ENCODE results near the gene ASCC1.

Gene ASCC1

GRCh38 chr10:72067463-72068125 is 148.5 kb downstream of the ASCC1 start:
- no peak for DNase-seq (ENCODE audit: low read depth in 2 of 2)

- DNase-seq (ENCODE audit: low read depth in 2 of 2): no peak
Measured at GRCh38 chr10:72066318-72067284, 149.5 kb downstream of the ASCC1 start.

GRCh38 chr10:72065439-72066025 is 150.5 kb downstream of the ASCC1 start:
- DNase-seq (ENCODE audit: low read depth in 2 of 2): no peak

GRCh38 chr10:72063703-72064391 is 152.2 kb downstream of the ASCC1 start:
- DNase-seq (ENCODE audit: low read depth in 2 of 2): no peak

- no peak for DNase-seq (ENCODE audit: low read depth in 2 of 2)
Measured at GRCh38 chr10:72062832-72063702, 153.0 kb downstream of the ASCC1 start.

- DNase-seq (ENCODE audit: low read depth in 2 of 2): no peak
Measured at GRCh38 chr10:72062382-72062781, 153.7 kb downstream of the ASCC1 start.

- DNase-seq (ENCODE audit: low read depth in 2 of 2): no peak
Measured at GRCh38 chr10:72061930-72062329, 154.1 kb downstream of the ASCC1 start.

- no peak for DNase-seq (ENCODE audit: low read depth in 2 of 2)
Measured at GRCh38 chr10:72061491-72061890, 154.6 kb downstream of the ASCC1 start.

- no peak for DNase-seq (ENCODE audit: low read depth in 2 of 2)
Measured at GRCh38 chr10:72059843-72060822, 155.9 kb downstream of the ASCC1 start.

GRCh38 chr10:72058989-72059842 is 156.9 kb downstream of the ASCC1 start:
- DNase-seq (ENCODE audit: low read depth in 2 of 2): peak; percentile 46 to 48

GRCh38 chr10:72058347-72058898 is 157.7 kb downstream of the ASCC1 start:
- no peak for DNase-seq (ENCODE audit: low read depth in 2 of 2)

GRCh38 chr10:72056932-72057751 is 158.9 kb downstream of the ASCC1 start:
- no peak for DNase-seq (ENCODE audit: low read depth in 2 of 2)

- no peak for DNase-seq (ENCODE audit: low read depth in 2 of 2)
Measured at GRCh38 chr10:72056113-72056512, 160.0 kb downstream of the ASCC1 start.

GRCh38 chr10:72053690-72054089 is 162.4 kb downstream of the ASCC1 start:
- no peak for DNase-seq (ENCODE audit: low read depth in 2 of 2)

- no peak for DNase-seq (ENCODE audit: low read depth in 2 of 2)
Measured at GRCh38 chr10:72050873-72051272, 165.2 kb downstream of the ASCC1 start.

- DNase-seq (ENCODE audit: low read depth in 2 of 2): no peak
Measured at GRCh38 chr10:72049969-72050781, 165.9 kb downstream of the ASCC1 start.

- no peak for DNase-seq (ENCODE audit: low read depth in 2 of 2)
Measured at GRCh38 chr10:72049472-72049871, 166.6 kb downstream of the ASCC1 start.

All from stimulated activated CD8-positive, alpha-beta memory T cell treated with anti-CD3 and anti-CD28 coated beads, Interleukin-15, amount 100 ng/mL, for 4 hours (primary cell).